K562 (cell line): ENCODE results near the gene ALKBH8. TPM values are rescaled to one million over a fixed set of nuclear protein-coding genes. Genes with fewer than 3 reads are reported as not detected.

ENCODE experiments used
- E2F1 ChIP-seq: sonication (generic); formaldehyde crosslinking; IDR thresholded peaks from 2 replicates; pipeline ENCODE4 v1.8.1; 2023; ENCODE audit warnings: mild to moderate bottlenecking, missing genetic modification reagents, moderate library complexity
- GATAD2B ChIP-seq: fragments of 450-650 bp; IDR thresholded peaks from 2 replicates; pipeline ENCODE4 v1.6.1; 2017; ENCODE audit warnings: mild to moderate bottlenecking, borderline replicate concordance
- RFX7 ChIP-seq: fragments of 250-450 bp; sonication (Bioruptor Pico); IDR thresholded peaks from 2 replicates; pipeline ENCODE4 v1.5.1; 2021; ENCODE audit warnings: mild to moderate bottlenecking
- TFE3 ChIP-seq: fragments of 450-650 bp; formaldehyde crosslinking; IDR thresholded peaks from 2 replicates; pipeline ENCODE4 v1.4.0; 2020; ENCODE audit warnings: mild to moderate bottlenecking, mixed read lengths
- ZBTB40 ChIP-seq, 2 experiments: fragments of 450-650 bp in 1 of 2; sonication (generic) in 1 of 2; formaldehyde crosslinking in 1 of 2; IDR thresholded peaks; 2 replicates each; pipeline versions ENCODE4 v1.7.1 to v1.9.0; 2016 to 2022; ENCODE audit warnings: inconsistent platforms in 1 of 2, mild to moderate bottlenecking in 1 of 2, missing genetic modification reagents in 1 of 2
- ZNF518B ChIP-seq: fragments of 250-450 bp; sonication (Bioruptor Pico); IDR thresholded peaks from 2 replicates; pipeline ENCODE4 v1.5.0; 2021; ENCODE audit warnings: mild to moderate bottlenecking, moderate library complexity
- polyA plus RNA-seq, 8 experiments: library from polyadenylated mRNA; depleted of rRNA in 4 of 8; stranded (reverse) in 5 of 8; unstranded in 3 of 8; fragments of >200 nt; fragmentation: Nextera tagmentation in 2 of 8; fragmentation: Illumina TruSeq in 1 of 8; extraction: Ambion mirVana in 2 of 8; extraction: Trizol in 1 of 8; gene quantifications; 2 replicates each; pipeline versions ENCODE4 v1.2.1 to v1.2.3, GENCODE V29; 2011 to 2014; ENCODE audit warnings: inconsistent platforms in 1 of 8, missing spikeins in 1 of 8
- total RNA-seq, 7 experiments: library from RNA; depleted of rRNA in 6 of 7; stranded (reverse); fragments of >200 nt in 6 of 7; fragmentation: Illumina TruSeq in 2 of 7; extraction: Trizol in 2 of 7; gene quantifications; 2 replicates each; pipeline versions ENCODE4 v1.2.1 to v1.2.3, GENCODE V29; 2011 to 2021; ENCODE audit warnings: low replicate concordance in 1 of 7

The ALKBH8 gene
- total and polyA plus RNA-seq, 9 of the 15 experiments (the other 6 are each of a cell fraction or from before 2014, with no cell fraction given): 4.3 to 14.4 (median 9.1) TPM

- TF ChIP-seq ZBTB40 (IDR thresholded peaks at IDR 0.05) (no peak), ZBTB40 (CRISPR knock-in tag; IDR thresholded peaks at IDR 0.05) (no peak), GATAD2B (no peak), E2F1 (CRISPR knock-in tag) (no peak), RFX7 (CRISPR knock-in tag) (no peak), ZNF518B (CRISPR knock-in tag) (no peak), TFE3 (CRISPR knock-in tag) (no peak)
Measured at GRCh38 chr11:107577346-107577711, 11.8 kb upstream of the ALKBH8 start (continued).
